OCI-LY7 (cell line): ENCODE measurements around the gene TPK1.

Experiments
- EZH2phosphoT487 ChIP-seq: fragments of 200-600 bp; sonication (generic); IDR thresholded peaks from 2 replicates; pipeline ENCODE4 v1.6.1; 2018; ENCODE audit warnings: low read depth, borderline replicate concordance, mild to moderate bottlenecking, mixed run types, antibody characterized with exemption, low read length, moderate library complexity, mixed read lengths
- TF ChIP-seq, protein P1 (sequence below): fragments of 200-600 bp; sonication (generic); conservative IDR thresholded peaks from 2 replicates; pipeline ENCODE4 v1.5.1; 2014; ENCODE audit warnings: mild to moderate bottlenecking, antibody characterized with exemption, low read length, moderate library complexity, mixed read lengths

DNA sequence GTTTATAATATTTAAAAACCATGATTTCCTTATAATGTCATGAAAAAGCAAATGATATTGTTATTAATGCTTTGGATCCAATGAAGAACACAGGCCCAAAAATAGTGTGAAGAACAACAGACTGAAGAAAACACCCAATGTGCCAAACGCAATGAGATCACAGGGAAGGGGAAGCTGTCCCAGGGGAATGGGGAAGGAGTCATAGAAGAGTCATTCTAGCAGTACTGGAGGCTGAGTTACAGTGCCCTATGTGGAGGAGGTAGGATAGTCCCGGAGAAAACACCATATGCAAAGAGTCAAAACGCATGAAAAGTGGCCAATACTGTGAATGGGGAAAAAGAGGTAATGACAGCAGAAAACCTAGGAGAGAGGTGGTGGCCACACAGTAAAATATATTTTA is 50.9 kb downstream of the TPK1 start:
- TF ChIP-seq, protein P1, sequence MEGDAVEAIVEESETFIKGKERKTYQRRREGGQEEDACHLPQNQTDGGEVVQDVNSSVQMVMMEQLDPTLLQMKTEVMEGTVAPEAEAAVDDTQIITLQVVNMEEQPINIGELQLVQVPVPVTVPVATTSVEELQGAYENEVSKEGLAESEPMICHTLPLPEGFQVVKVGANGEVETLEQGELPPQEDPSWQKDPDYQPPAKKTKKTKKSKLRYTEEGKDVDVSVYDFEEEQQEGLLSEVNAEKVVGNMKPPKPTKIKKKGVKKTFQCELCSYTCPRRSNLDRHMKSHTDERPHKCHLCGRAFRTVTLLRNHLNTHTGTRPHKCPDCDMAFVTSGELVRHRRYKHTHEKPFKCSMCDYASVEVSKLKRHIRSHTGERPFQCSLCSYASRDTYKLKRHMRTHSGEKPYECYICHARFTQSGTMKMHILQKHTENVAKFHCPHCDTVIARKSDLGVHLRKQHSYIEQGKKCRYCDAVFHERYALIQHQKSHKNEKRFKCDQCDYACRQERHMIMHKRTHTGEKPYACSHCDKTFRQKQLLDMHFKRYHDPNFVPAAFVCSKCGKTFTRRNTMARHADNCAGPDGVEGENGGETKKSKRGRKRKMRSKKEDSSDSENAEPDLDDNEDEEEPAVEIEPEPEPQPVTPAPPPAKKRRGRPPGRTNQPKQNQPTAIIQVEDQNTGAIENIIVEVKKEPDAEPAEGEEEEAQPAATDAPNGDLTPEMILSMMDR, result no peak
- TF ChIP-seq EZH2phosphoT487, result no peak
